HG03442 (cell line): ENCODE measurements around the gene RBM4.

Experiments used
- ATAC-seq: cut with Tn5 transposase; IDR thresholded peaks from one replicate; pipeline ENCODE4 v1.9.1; 2021; ENCODE audit warnings: mild to moderate bottlenecking, moderate library complexity; ENCODE audit not compliant: unreplicated experiment

Gene RBM4

GRCh38 chr11:66649903-66650302 lies 11.4 kb downstream of the RBM4 start:
- no peak for ATAC-seq

DNA sequence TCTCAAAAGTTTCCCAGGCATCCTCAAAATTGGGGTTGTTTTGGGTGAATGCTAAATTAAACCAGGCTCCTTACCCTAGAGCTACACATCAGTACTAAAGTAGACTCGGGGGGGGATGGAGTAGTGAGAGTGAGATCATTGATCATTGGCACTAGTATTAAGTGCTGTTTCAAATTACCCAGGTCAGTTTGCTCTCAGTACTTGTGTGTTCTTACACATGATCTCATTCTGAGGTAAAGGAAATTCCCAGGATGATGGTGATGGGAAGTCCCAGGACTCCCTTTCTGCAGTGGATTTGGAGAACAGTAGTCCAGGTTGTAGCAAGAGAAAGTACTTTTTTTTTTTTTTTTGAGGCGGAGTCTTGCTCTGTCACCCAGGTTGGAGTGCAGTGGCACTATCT lies 12.5 kb downstream of the RBM4 start:
- ATAC-seq, result no peak

GRCh38 chr11:66652651-66653050 lies 14.1 kb downstream of the RBM4 start:
- no peak for ATAC-seq

DNA sequence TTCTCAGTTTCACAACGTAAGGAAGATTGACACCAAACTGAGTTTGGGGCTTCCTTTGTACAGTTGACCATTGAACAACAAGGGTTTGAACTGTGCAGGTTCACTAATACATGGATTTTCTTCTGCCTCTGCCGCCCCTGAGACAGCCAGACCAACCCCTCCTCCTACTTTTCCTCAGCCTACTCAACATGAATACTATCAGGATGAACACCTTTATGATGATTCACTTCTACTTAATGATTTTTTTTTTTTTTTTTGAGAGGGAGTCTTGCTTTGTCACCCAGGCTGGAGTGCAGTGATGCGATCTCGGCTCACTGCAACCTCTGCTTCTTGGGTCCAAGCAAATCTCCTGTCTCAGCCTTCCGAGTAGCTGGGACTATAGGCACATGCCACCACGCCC lies 14.6 kb downstream of the RBM4 start:
- no peak for ATAC-seq

DNA sequence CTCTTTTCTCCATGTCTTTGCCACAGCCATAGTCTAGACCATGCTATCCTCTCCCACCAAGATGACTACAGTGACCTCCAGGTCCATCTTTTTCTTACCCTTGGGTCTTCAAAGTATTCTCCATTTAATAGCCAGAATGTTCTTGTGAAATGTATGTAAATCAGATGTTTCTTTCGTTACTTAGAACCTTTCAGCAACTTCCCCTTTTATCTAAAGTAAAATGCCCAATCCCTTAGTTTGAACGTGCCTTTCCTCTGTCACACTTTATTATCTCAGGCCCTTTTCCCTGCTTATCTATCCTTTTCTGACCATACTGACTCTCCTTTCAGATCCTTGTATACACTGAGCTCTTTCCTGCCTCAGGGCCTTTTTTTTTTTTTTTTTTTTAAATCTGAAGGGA lies 21.3 kb downstream of the RBM4 start:
- no peak for ATAC-seq

DNA sequence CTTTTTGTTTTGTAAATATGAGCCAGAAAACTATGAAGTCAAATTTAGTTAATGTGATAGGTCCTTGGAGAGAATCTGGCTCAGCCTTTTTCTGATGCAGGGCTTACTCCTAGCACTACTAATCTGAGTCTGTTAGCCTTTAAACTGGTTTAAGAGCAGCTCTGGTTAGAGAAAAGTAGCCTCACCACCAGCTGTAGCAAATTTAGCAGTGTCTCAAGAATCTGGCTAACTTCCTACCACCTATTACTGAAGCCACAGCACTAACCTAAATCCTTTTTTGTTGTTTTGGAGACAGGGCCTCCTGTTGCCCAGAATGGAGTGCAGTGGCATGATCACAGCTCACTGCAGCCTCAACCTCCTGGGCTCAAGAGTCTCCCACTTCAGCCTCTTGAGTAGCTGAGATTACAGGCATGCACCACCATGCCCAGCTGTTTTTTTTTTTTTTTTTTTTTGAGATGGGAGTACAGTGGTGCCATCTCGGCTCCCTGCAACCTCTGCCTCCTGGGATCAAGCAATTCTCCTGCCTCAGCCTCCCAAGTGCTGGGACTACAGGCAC lies 25.3 kb downstream of the RBM4 start:
- ATAC-seq, result no peak

DNA sequence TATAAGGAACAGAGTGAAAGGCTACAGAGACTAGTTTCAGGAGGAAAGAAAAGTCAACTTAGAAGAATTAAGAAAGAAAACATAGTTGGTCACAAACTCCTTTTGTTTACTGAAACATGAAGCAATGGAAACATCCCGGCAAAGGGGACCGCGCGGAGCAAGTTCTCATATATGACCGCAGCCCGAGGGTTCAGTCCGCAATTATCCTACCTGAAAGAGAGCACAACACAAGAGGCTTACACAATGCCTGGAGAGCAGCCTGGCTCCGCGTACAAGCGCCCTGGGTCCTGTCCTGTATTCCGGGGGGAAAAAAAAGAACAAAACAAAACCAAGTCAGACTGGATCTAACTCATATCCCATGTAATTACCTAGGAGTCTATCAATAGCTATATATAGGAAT lies 26.9 kb downstream of the RBM4 start:
- no peak for ATAC-seq

- ATAC-seq, result no peak
Measured at GRCh38 chr11:66670816-66671215, 32.3 kb downstream of the RBM4 start.

- no peak for ATAC-seq
Measured at GRCh38 chr11:66674964-66675602, 36.6 kb downstream of the RBM4 start.

GRCh38 chr11:66676282-66676919 lies 37.9 kb downstream of the RBM4 start:
- no peak for ATAC-seq

GRCh38 chr11:66676931-66677598 lies 38.6 kb downstream of the RBM4 start:
- ATAC-seq, result no peak

- peak; percentile 78 for ATAC-seq
Measured at GRCh38 chr11:66677599-66678375, 39.3 kb downstream of the RBM4 start, which contains the start of gene RBM4B. Gene RBM4B, minus strand, starts transcription at chr11:66677887. Its CDS starts 808 bp downstream, at chr11:66677079.

DNA sequence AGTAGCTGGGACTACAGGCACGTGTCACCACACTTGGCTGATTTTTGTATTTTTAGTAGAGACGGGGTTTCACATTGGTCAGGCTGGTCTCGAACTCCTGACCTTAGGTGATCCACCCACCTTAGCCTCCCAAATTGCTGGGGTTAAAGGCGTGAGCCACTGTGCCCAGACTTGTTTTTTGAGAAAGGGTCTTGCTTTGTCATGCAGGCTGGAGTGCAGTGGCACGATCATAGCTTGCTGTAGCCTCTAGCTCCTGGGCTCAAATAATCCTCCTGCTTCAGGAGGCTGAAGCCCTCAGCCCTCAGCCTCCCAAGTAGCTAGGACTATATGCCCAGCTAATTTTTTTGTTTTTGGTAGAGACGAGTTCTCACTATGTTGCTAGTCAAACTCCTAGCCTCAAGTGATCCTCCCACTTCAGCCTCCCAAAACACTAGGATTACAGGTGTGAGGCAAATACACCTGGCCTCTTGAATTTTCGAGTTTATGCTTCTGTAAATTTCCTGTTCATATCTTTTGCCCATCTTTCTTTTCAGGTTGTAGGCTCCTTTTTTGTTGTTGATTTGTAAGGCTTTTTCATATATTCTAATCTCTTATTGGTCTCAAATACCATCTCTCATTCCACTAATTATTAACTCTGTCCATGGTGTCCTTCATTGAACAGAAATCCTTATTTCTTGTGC lies 42.6 kb downstream of the RBM4 start:
- no peak for ATAC-seq

DNA sequence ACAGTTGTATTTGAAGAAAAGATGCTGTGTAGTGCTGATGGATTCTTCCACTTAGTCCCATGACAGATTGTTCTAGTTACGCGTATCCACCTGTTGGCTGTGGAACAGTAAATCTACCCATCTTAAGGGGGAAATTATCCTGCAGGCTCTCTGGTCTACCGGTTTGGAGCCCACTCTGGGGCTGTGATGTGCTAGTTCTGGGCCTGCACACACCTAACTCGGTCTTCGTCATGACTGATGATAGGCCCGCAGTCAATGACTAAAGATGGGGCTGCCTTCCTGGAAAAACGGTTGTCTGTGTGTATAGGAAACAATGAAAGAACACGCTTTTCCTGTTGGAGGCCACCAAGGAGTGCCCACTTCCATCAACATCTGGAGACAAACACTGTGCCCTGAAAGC lies 45.4 kb downstream of the RBM4 start:
- ATAC-seq, result no peak

DNA sequence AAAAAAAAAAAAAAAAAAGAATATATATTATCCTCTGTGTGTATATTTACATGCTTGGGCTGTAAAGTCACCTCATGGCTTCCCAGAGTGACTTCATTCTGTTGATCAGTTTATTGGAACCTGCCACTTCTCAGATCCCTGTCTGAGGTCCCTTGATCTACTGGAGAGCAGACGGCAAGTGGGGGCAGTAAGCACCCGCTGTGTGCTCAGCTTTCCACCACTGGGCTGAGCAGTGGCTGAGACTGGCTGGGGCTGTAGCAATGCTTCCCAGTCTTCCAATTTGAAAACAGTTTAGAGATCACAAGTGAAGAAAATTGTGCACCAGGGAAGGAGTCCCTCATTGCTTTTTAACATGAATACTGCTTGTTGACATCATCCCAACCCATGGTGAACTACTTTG lies 46.1 kb downstream of the RBM4 start:
- ATAC-seq, result no peak

DNA sequence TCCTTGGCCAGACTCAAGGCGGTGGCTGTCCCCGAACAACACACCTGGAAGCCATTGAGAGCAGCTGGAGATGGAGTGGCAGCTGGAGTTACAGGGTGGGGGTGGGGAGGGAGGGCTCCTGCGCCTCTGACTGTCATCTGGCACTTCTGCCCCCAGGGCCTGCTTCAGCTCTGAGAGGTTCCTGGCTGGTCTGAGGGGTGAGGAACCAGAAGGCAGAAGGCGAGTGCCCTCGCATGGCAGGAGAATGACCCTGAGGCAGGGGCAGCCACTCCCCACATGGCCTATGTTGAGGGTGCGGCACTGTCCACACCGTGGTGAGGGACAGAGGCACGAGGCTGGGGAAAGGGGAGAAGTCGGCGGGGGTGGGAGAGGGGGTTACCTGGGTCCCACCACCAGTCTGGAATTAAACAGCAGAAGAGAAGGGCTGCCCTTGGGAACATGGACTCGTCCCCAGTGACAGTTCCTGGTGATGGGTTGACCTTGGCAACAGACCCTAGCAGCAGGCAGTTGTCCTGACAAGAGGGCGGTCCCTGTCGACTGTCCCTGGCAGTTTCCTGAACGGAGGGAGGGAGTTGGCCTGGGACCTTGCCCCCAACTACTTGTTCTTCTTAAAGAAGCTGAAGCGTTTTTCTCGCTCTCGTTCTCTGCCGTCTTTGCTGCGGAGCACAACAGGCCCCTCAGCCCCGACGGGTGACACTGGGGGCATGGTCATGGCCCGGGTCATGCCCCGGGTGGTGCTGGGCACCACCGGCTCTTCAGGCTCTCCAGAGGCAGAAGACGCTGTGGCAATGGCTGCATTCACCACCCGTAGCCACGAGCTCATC lies 47.0 kb downstream of the RBM4 start:
- no peak for ATAC-seq

DNA sequence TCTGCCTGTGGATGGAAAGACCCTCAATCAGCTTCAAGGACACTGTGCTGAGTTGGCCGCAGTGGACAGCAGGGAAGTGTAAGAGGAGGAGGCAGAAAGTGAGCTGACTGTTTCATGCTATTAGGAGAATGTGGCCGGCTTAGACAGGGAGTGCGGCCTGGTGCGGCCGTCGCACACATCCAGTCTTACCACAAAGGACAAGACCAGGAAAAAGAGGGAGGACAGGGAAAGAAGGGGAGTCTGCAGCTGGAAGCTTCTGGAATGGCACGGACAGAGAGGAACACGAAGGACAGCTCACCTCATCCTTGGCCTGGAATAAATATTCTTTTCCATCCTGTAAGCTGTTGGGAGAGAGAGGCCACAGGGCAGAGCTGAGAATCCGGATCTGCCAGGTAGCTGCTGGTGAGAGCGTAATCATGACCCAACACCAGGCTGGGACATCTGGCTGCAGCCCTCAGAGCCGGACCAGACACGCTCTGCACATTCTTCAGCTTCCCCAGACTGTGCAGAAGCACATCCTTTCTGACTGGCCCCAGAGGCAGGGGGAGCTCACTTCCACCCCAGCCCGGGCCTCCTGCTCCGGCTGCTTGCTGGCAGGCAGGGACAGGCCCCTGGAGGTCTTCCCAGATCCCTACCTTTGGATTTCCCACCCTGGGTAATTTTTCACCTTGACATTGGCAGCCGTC lies 47.7 kb downstream of the RBM4 start:
- ATAC-seq, result no peak

- ATAC-seq, result no peak
Measured at GRCh38 chr11:66686801-66687750, 48.6 kb downstream of the RBM4 start.
